SK-N-SH treated with all-trans-retinoic acid at 6 μM for 48 hours (cell line): ENCODE data around the gene FKBP11.

ENCODE experiments used
- ARNTL ChIP-seq: fragments of 450-650 bp; formaldehyde crosslinking; IDR thresholded peaks from 2 replicates; pipeline ENCODE4 v1.5.0; 2020; ENCODE audit warnings: low read depth, mild to moderate bottlenecking, moderate library complexity, borderline replicate concordance
- ISL1 ChIP-seq: fragments of 250-450 bp; sonication (Bioruptor Pico); IDR thresholded peaks from 2 replicates; pipeline ENCODE4 v2.1.2; 2022; ENCODE audit warnings: mild to moderate bottlenecking, moderate library complexity
- OSR1 ChIP-seq: fragments of 250-450 bp; sonication (Bioruptor Pico); IDR thresholded peaks from 2 replicates; pipeline ENCODE4 v1.8.0; 2022; ENCODE audit warnings: moderate library complexity, mild to moderate bottlenecking, inconsistent platforms
- RARB ChIP-seq: fragments of 250-450 bp; sonication (Bioruptor Pico); IDR thresholded peaks from 2 replicates; pipeline ENCODE4 v1.8.0; 2021; ENCODE audit warnings: mild to moderate bottlenecking, moderate library complexity
- TCF4 ChIP-seq: fragments of 250-450 bp; sonication (Bioruptor Pico); IDR thresholded peaks from 2 replicates; pipeline ENCODE4 v1.8.0; 2021; ENCODE audit warnings: mild to moderate bottlenecking, moderate library complexity, borderline replicate concordance
- ZFP30 ChIP-seq: fragments of 450-650 bp; formaldehyde crosslinking; IDR thresholded peaks from 2 replicates; pipeline ENCODE4 v1.5.0; 2022; ENCODE audit warnings: mild to moderate bottlenecking, moderate library complexity
- ZNF565 ChIP-seq: fragments of 450-650 bp; formaldehyde crosslinking; conservative IDR thresholded peaks from 2 replicates; pipeline ENCODE4 v1.5.0; 2020; ENCODE audit warnings: low read depth, mild to moderate bottlenecking, moderate library complexity
- ZNF70 ChIP-seq: fragments of 450-650 bp; formaldehyde crosslinking; IDR thresholded peaks from 2 replicates; pipeline ENCODE4 v1.5.0; 2020; ENCODE audit warnings: mild to moderate bottlenecking, moderate library complexity
- TF ChIP-seq, protein P1 (sequence below): fragments of 250-450 bp; sonication (Bioruptor Pico); IDR thresholded peaks from 2 replicates; pipeline ENCODE4 v1.5.0; 2020; ENCODE audit warnings: mild to moderate bottlenecking, moderate library complexity
- TF ChIP-seq, protein P2 (sequence below): fragments of 250-450 bp; sonication (Bioruptor Pico); IDR thresholded peaks from 2 replicates; pipeline ENCODE4 v1.8.0; 2020; ENCODE audit warnings: mild to moderate bottlenecking, moderate library complexity, borderline replicate concordance
- TF ChIP-seq, protein P3 (sequence below): fragments of 250-450 bp; sonication (Bioruptor Pico); IDR thresholded peaks from 2 replicates; pipeline ENCODE4 v1.5.1; 2020; ENCODE audit warnings: low read depth, mild to moderate bottlenecking, moderate library complexity

DNA sequence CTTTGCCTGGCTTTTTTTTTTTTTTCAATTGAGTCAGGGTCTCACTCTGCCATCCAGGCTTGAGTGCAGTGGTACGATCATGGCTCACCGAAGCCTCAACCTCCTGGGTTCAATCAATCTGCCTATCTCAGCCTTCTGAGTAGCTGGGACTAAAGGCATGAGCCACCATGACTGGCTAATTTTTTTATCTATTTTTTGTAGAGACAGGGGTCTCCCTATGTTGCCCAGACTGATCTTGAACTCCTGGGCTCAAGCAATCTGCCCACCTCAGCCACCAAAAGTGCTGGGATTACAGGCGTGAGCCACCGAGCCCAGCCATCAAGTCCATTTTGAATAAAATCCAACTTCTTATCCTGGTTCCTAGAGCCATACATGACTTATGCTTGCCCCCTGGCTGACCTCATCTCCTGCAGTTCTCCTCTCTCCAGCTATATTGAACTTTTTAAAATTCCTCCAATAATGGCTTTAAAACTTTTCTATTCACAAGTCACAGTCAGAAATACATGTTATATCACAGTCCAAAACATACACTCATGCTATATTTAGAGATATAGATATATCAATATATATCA, 49.3 kb downstream of the FKBP11 start:
- TF ChIP-seq OSR1 (no peak), ZFP30 (CRISPR knock-in tag) (no peak), RARB (CRISPR knock-in tag) (no peak), ARNTL (CRISPR knock-in tag) (no peak), ZNF70 (CRISPR knock-in tag) (no peak), ISL1 (CRISPR knock-in tag) (no peak), TCF4 (CRISPR knock-in tag) (no peak), ZNF565 (CRISPR knock-in tag) (no peak)
- TF ChIP-seq, protein P1, sequence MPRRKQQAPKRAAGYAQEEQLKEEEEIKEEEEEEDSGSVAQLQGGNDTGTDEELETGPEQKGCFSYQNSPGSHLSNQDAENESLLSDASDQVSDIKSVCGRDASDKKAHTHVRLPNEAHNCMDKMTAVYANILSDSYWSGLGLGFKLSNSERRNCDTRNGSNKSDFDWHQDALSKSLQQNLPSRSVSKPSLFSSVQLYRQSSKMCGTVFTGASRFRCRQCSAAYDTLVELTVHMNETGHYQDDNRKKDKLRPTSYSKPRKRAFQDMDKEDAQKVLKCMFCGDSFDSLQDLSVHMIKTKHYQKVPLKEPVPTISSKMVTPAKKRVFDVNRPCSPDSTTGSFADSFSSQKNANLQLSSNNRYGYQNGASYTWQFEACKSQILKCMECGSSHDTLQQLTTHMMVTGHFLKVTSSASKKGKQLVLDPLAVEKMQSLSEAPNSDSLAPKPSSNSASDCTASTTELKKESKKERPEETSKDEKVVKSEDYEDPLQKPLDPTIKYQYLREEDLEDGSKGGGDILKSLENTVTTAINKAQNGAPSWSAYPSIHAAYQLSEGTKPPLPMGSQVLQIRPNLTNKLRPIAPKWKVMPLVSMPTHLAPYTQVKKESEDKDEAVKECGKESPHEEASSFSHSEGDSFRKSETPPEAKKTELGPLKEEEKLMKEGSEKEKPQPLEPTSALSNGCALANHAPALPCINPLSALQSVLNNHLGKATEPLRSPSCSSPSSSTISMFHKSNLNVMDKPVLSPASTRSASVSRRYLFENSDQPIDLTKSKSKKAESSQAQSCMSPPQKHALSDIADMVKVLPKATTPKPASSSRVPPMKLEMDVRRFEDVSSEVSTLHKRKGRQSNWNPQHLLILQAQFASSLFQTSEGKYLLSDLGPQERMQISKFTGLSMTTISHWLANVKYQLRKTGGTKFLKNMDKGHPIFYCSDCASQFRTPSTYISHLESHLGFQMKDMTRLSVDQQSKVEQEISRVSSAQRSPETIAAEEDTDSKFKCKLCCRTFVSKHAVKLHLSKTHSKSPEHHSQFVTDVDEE = no peak
- TF ChIP-seq, protein P2, sequence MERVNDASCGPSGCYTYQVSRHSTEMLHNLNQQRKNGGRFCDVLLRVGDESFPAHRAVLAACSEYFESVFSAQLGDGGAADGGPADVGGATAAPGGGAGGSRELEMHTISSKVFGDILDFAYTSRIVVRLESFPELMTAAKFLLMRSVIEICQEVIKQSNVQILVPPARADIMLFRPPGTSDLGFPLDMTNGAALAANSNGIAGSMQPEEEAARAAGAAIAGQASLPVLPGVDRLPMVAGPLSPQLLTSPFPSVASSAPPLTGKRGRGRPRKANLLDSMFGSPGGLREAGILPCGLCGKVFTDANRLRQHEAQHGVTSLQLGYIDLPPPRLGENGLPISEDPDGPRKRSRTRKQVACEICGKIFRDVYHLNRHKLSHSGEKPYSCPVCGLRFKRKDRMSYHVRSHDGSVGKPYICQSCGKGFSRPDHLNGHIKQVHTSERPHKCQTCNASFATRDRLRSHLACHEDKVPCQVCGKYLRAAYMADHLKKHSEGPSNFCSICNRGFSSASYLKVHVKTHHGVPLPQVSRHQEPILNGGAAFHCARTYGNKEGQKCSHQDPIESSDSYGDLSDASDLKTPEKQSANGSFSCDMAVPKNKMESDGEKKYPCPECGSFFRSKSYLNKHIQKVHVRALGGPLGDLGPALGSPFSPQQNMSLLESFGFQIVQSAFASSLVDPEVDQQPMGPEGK (CRISPR knock-in tag) = no peak
- TF ChIP-seq, protein P3, sequence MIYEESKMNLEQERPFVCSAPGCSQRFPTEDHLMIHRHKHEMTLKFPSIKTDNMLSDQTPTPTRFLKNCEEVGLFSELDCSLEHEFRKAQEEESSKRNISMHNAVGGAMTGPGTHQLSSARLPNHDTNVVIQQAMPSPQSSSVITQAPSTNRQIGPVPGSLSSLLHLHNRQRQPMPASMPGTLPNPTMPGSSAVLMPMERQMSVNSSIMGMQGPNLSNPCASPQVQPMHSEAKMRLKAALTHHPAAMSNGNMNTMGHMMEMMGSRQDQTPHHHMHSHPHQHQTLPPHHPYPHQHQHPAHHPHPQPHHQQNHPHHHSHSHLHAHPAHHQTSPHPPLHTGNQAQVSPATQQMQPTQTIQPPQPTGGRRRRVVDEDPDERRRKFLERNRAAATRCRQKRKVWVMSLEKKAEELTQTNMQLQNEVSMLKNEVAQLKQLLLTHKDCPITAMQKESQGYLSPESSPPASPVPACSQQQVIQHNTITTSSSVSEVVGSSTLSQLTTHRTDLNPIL = no peak
